Measurements from ENCODE around the gene CSF1.
"Not testable (repeated sequence)": the region's sequence is repeated elsewhere in the genome, so short reads cannot be mapped to it uniquely, and the experiment has no call there.

CSF1 gene

GRCh38 chr1:109950038-109950437 lies 39.4 kb downstream of the CSF1 start:
- TF ChIP-seq CTCF (IDR thresholded peaks at IDR 0.05; ENCODE audit: low read depth, low read length) = no peak
- Histone ChIP-seq H3K4me3 (ENCODE audit: low read depth, low read length) (no peak overlapping the region), H3K27ac (no peak overlapping the region), H3K36me3 (no peaks in the 10 kb centered on the region), H3K27me3 (ENCODE audit: insufficient read depth, low read depth, severe bottlenecking) (no peaks in the 10 kb centered on the region), H3K9me3 (ENCODE audit: severe bottlenecking) (no peaks in the 10 kb centered on the region)
- no peak for DNase-seq

- TF ChIP-seq CTCF (IDR thresholded peaks at IDR 0.05; ENCODE audit: low read depth, low read length) = no peak
- Histone ChIP-seq H3K27me3 (ENCODE audit: insufficient read depth, low read depth, severe bottlenecking) (no peaks in the 10 kb centered on the region), H3K27ac (no peak overlapping the region), H3K4me3 (ENCODE audit: low read depth, low read length) (no peak overlapping the region), H3K36me3 (no peaks in the 10 kb centered on the region), H3K9me3 (ENCODE audit: severe bottlenecking) (no peaks in the 10 kb centered on the region)
- no peak for DNase-seq
These were observed 39.9 kb downstream of the CSF1 start for GRCh38 chr1:109950509-109950908.

- H3K36me3 ChIP-seq; H3K9me3 ChIP-seq (ENCODE audit: severe bottlenecking); H3K27me3 ChIP-seq (ENCODE audit: insufficient read depth, low read depth, severe bottlenecking); H3K27ac ChIP-seq; H3K4me3 ChIP-seq (ENCODE audit: low read depth, low read length); DNase-seq: not testable (repeated sequence)
These were observed 40.9 kb downstream of the CSF1 start for GRCh38 chr1:109951501-109951900.

- Histone ChIP-seq H3K27me3 (ENCODE audit: insufficient read depth, low read depth, severe bottlenecking) (no peaks in the 10 kb centered on the region), H3K27ac (no peak overlapping the region), H3K36me3 (no peaks in the 10 kb centered on the region), H3K4me3 (ENCODE audit: low read depth, low read length) (no peak overlapping the region), H3K9me3 (ENCODE audit: severe bottlenecking) (no peaks in the 10 kb centered on the region)
- no peak for DNase-seq
- TF ChIP-seq CTCF (IDR thresholded peaks at IDR 0.05; ENCODE audit: low read depth, low read length) = no peak
These were observed 43.4 kb downstream of the CSF1 start for GRCh38 chr1:109954041-109954512.

- Histone ChIP-seq H3K27me3 (ENCODE audit: insufficient read depth, low read depth, severe bottlenecking) (no peaks in the 10 kb centered on the region), H3K36me3 (no peaks in the 10 kb centered on the region), H3K4me3 (ENCODE audit: low read depth, low read length) (no peak overlapping the region), H3K27ac (no peak overlapping the region), H3K9me3 (ENCODE audit: severe bottlenecking) (no peaks in the 10 kb centered on the region)
- DNase-seq = no peak
- no peak for TF ChIP-seq CTCF (IDR thresholded peaks at IDR 0.05; ENCODE audit: low read depth, low read length)
These were observed 49.0 kb downstream of the CSF1 start for GRCh38 chr1:109959632-109959973.

GRCh38 chr1:109959974-109960744 lies 49.5 kb downstream of the CSF1 start:
- no peak overlapping the region for H3K27ac ChIP-seq
- H3K4me3 ChIP-seq (ENCODE audit: low read depth, low read length) = no peak overlapping the region
- no peaks in the 10 kb centered on the region for H3K9me3 ChIP-seq (ENCODE audit: severe bottlenecking)
- no peaks in the 10 kb centered on the region for H3K27me3 ChIP-seq (ENCODE audit: insufficient read depth, low read depth, severe bottlenecking)
- no peak for DNase-seq
- no peak for TF ChIP-seq CTCF (IDR thresholded peaks at IDR 0.05; ENCODE audit: low read depth, low read length)
- no peaks in the 10 kb centered on the region for H3K36me3 ChIP-seq
